ENCODE results near the gene LTBP1.

The LTBP1 gene

GRCh38 chr2:33196700-33197099 lies 249.9 kb downstream of the LTBP1 start:
- no peak for DNase-seq (ENCODE audit: low read depth in 2 of 2)

GRCh38 chr2:33197198-33197938 lies 250.6 kb downstream of the LTBP1 start:
- DNase-seq (ENCODE audit: low read depth in 2 of 2) = no peak

GRCh38 chr2:33202641-33203522 lies 256.1 kb downstream of the LTBP1 start:
- no peak for DNase-seq (ENCODE audit: low read depth in 2 of 2)

GRCh38 chr2:33204945-33205344 lies 258.2 kb downstream of the LTBP1 start:
- DNase-seq (ENCODE audit: low read depth in 2 of 2) = no peak

GRCh38 chr2:33205693-33206434 lies 259.1 kb downstream of the LTBP1 start:
- DNase-seq (ENCODE audit: low read depth in 2 of 2) = no peak

GRCh38 chr2:33207151-33207740 lies 260.5 kb downstream of the LTBP1 start:
- DNase-seq (ENCODE audit: low read depth in 2 of 2) = no peak

GRCh38 chr2:33208400-33208799 lies 261.6 kb downstream of the LTBP1 start:
- no peak for DNase-seq (ENCODE audit: low read depth in 2 of 2)

- no peak for DNase-seq (ENCODE audit: low read depth in 2 of 2)
These were observed 263.2 kb downstream of the LTBP1 start for GRCh38 chr2:33209976-33210375.

GRCh38 chr2:33210626-33211025 lies 263.9 kb downstream of the LTBP1 start:
- no peak for DNase-seq (ENCODE audit: low read depth in 2 of 2)

- DNase-seq (ENCODE audit: low read depth in 2 of 2) = no peak
These were observed 265.4 kb downstream of the LTBP1 start for GRCh38 chr2:33212151-33212550.

- no peak for DNase-seq (ENCODE audit: low read depth in 2 of 2)
These were observed 266.5 kb downstream of the LTBP1 start for GRCh38 chr2:33213244-33213643.

- DNase-seq (ENCODE audit: low read depth in 2 of 2) = no peak
These were observed 266.9 kb downstream of the LTBP1 start for GRCh38 chr2:33213648-33214047.

- DNase-seq (ENCODE audit: low read depth in 2 of 2) = no peak
These were observed 267.7 kb downstream of the LTBP1 start for GRCh38 chr2:33214436-33214835.

- DNase-seq (ENCODE audit: low read depth in 2 of 2) = no peak
These were observed 268.1 kb downstream of the LTBP1 start for GRCh38 chr2:33214857-33215256.

GRCh38 chr2:33215299-33215698 lies 268.5 kb downstream of the LTBP1 start:
- DNase-seq (ENCODE audit: low read depth in 2 of 2) = no peak

GRCh38 chr2:33215983-33216382 lies 269.2 kb downstream of the LTBP1 start:
- DNase-seq (ENCODE audit: low read depth in 2 of 2) = no peak

GRCh38 chr2:33216508-33217182 lies 269.9 kb downstream of the LTBP1 start:
- DNase-seq (ENCODE audit: low read depth in 2 of 2) = no peak

GRCh38 chr2:33217406-33217805 lies 270.7 kb downstream of the LTBP1 start:
- DNase-seq (ENCODE audit: low read depth in 2 of 2) = no peak

- DNase-seq (ENCODE audit: low read depth in 2 of 2) = no peak
These were observed 272.4 kb downstream of the LTBP1 start for GRCh38 chr2:33219114-33219513.

GRCh38 chr2:33219850-33220275 lies 273.1 kb downstream of the LTBP1 start:
- no peak for DNase-seq (ENCODE audit: low read depth in 2 of 2)

GRCh38 chr2:33220533-33220932 lies 273.8 kb downstream of the LTBP1 start:
- DNase-seq (ENCODE audit: low read depth in 2 of 2) = no peak

Measured in stimulated activated CD8-positive, alpha-beta memory T cell treated with anti-CD3 and anti-CD28 coated beads, Interleukin-7, amount 100 ng/mL, for 1 hour (primary cell).